ENCODE data around the gene ATP2B3.

Gene ATP2B3

GRCh38 chrX:153627675-153628111 lies 110.3 kb downstream of the ATP2B3 start:
- peaks cover 13% of the 10 kb centered on the region for H3K27me3 ChIP-seq (ENCODE audit: control insufficient read depth, insufficient read depth, low read length)
- peaks cover 6% of the 10 kb centered on the region for H3K9me3 ChIP-seq (replicated peaks; ENCODE audit: low read length)
- no peak overlapping the region for H3K4me2 ChIP-seq (ENCODE audit: low read length)
- H3K4me1 ChIP-seq (ENCODE audit: control insufficient read depth, insufficient read depth, low read length) = no peaks in the 10 kb centered on the region
- no peaks in the 10 kb centered on the region for H3K36me3 ChIP-seq (ENCODE audit: insufficient read depth, low read length)
- H3K9ac ChIP-seq (ENCODE audit: low read depth, low read length) = no peak overlapping the region
- no peak overlapping the region for H3K4me3 ChIP-seq (ENCODE audit: low read length)

- Histone ChIP-seq H3K9me3 (replicated peaks; ENCODE audit: low read length) (peaks cover 6% of the 10 kb centered on the region), H3K27me3 (ENCODE audit: control insufficient read depth, insufficient read depth, low read length) (peaks cover 9% of the 10 kb centered on the region), H3K4me3 (ENCODE audit: low read length) (no peak overlapping the region)
Observed at GRCh38 chrX:153628129-153628528, 110.7 kb downstream of the ATP2B3 start.

DNA sequence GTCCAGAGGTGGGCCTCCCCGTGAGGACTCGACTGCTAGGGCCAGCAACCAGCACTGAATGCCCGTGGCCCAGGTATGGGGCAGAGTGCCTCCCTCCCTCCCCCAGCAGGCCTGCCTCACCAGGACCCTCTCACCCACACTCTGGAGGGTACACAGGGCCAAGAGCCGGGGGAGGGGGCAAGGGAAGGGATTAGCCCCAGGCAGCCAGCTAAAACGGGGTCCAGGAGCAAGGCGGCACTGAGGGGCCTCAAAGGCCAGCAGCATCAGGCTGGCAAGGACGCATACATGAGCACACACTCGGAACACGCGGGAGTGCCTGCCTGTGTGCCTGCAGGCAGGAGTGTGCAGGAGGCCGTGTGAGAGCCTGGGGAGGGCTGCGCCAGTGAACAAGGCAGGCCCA lies 111.2 kb downstream of the ATP2B3 start:
- Histone ChIP-seq H3K4me1 (ENCODE audit: control insufficient read depth, insufficient read depth, low read length) (no peaks in the 10 kb centered on the region), H3K27me3 (ENCODE audit: control insufficient read depth, insufficient read depth, low read length) (peaks cover 9% of the 10 kb centered on the region), H3K4me3 (ENCODE audit: low read length) (no peak overlapping the region), H3K9ac (ENCODE audit: low read depth, low read length) (no peak overlapping the region), H3K4me2 (ENCODE audit: low read length) (no peak overlapping the region), H3K36me3 (ENCODE audit: insufficient read depth, low read length) (no peaks in the 10 kb centered on the region), H3K9me3 (replicated peaks; ENCODE audit: low read length) (peaks cover 6% of the 10 kb centered on the region)

More at GRCh38 chrX:153628129-153628528, 110.7 kb downstream of the ATP2B3 start:
- Histone ChIP-seq H3K9ac (ENCODE audit: low read depth, low read length) (no peak overlapping the region), H3K4me2 (ENCODE audit: low read length) (no peak overlapping the region), H3K36me3 (ENCODE audit: insufficient read depth, low read length) (no peaks in the 10 kb centered on the region), H3K4me1 (ENCODE audit: control insufficient read depth, insufficient read depth, low read length) (no peaks in the 10 kb centered on the region)

GRCh38 chrX:153631346-153631745 lies 113.9 kb downstream of the ATP2B3 start:
- H3K9ac ChIP-seq (ENCODE audit: low read depth, low read length) = no peak overlapping the region
- no peaks in the 10 kb centered on the region for H3K4me1 ChIP-seq (ENCODE audit: control insufficient read depth, insufficient read depth, low read length)
- H3K9me3 ChIP-seq (replicated peaks; ENCODE audit: low read length) = peaks cover 6% of the 10 kb centered on the region
- H3K4me2 ChIP-seq (ENCODE audit: low read length) = no peak overlapping the region
- H3K27me3 ChIP-seq (ENCODE audit: control insufficient read depth, insufficient read depth, low read length) = peaks cover 9% of the 10 kb centered on the region
- no peak overlapping the region for H3K4me3 ChIP-seq (ENCODE audit: low read length)
- no peaks in the 10 kb centered on the region for H3K36me3 ChIP-seq (ENCODE audit: insufficient read depth, low read length)

DNA sequence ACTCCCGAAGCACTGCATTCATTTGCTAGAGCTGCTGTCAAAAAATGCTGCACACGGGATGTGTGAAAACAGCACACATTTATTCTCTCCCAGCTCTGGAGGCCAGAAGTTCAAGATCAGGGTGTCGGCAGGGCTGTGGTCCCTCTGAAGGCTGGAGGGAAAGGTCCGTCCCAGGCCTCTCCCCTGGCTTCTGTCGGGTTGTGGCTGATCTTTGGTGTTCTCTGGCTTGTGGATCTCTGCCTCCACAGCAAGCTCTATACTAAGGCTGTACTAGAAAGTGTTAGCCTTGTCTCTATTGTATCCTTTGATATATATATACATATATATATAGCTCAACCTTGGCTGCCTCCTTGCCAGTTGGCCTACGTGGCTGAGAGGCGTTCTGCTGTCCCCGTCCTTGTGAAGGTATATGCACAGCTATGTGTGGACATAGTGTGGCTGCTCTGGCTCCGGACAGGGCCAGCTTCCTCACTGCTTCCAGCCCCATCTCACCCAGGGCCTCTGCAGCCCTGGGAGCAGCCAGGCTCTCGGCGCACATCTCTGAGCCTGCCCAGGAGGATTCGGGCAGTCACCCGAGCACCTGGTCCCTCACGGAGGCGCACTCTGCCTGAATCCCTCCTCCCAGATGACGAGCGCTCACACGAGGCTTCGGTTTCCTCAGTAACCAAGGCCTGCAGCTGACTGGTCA lies 114.6 kb downstream of the ATP2B3 start:
- Histone ChIP-seq H3K9ac (ENCODE audit: low read depth, low read length) (no peak overlapping the region), H3K4me2 (ENCODE audit: low read length) (no peak overlapping the region), H3K36me3 (ENCODE audit: insufficient read depth, low read length) (no peaks in the 10 kb centered on the region), H3K9me3 (replicated peaks; ENCODE audit: low read length) (peaks cover 6% of the 10 kb centered on the region), H3K4me3 (ENCODE audit: low read length) (no peak overlapping the region), H3K27me3 (ENCODE audit: control insufficient read depth, insufficient read depth, low read length) (peaks cover 9% of the 10 kb centered on the region), H3K4me1 (ENCODE audit: control insufficient read depth, insufficient read depth, low read length) (no peaks in the 10 kb centered on the region)
